HG02610 (cell line): ENCODE results near the gene CRTC1.

Experiments
- ATAC-seq: cut with Tn5 transposase; IDR thresholded peaks from one replicate; pipeline ENCODE4 v1.9.1; 2021; ENCODE audit warnings: mild to moderate bottlenecking, moderate library complexity; ENCODE audit not compliant: unreplicated experiment

CRTC1 gene

GRCh38 chr19:18780631-18781030 lies 97.2 kb downstream of the CRTC1 start:
- no peak for ATAC-seq

DNA sequence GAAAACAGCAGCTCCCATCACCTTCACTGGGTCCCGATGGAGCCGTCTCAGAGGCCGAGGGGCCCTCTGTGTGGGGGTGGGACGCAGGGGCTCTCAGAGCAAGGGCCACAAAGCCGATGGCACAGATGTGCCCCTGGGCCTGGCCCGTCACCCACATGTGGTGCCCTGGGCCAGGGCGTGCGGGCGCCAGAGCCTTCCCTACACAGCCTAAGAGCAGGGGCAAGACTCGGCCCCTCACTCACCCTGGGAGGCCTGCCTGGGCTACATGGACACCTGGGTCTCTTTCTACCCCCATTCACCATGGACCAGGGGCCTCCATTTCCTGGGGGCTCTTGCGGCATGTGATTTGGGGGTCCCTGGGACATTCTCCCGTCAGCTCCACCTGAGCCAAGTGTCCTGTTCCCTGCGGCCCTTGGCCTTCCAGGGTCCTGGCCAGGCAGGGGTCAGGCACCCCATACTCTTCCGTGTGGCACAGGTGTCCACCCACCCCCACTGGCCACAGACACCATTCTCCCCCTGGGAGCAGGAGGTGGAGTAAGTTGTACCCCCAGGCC lies 97.6 kb downstream of the CRTC1 start:
- ATAC-seq = no peak

DNA sequence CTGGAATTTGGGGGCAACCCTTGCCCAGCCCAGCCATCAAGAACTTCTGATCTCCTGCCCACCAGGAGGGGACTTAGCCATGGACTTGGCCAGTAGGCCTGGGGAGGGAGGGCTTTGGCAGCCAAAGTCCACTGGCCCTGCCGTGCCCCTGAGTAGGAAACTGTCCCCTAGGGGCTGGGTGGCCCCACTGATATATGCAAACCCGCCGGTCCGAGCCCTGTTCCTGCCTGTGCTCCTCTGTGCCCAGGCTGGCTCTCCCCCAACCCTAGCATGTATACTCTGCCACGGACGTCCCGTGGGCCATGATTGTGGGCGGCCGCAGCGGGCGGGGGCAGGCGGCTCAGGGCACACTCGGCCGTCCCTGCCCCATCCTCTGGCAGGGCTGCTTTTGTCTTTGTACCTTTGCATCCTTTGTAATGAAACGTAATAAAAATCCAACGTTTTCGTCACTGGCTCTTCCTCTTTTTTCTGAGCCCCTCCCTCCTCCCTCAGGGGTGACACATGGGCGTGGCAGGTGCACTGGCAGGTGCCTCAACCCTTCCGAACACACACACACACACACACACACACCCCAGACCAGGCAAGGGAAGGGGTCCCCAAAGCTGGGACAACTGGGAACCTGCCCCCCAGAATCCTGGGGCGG lies 98.5 kb downstream of the CRTC1 start:
- no peak for ATAC-seq

DNA sequence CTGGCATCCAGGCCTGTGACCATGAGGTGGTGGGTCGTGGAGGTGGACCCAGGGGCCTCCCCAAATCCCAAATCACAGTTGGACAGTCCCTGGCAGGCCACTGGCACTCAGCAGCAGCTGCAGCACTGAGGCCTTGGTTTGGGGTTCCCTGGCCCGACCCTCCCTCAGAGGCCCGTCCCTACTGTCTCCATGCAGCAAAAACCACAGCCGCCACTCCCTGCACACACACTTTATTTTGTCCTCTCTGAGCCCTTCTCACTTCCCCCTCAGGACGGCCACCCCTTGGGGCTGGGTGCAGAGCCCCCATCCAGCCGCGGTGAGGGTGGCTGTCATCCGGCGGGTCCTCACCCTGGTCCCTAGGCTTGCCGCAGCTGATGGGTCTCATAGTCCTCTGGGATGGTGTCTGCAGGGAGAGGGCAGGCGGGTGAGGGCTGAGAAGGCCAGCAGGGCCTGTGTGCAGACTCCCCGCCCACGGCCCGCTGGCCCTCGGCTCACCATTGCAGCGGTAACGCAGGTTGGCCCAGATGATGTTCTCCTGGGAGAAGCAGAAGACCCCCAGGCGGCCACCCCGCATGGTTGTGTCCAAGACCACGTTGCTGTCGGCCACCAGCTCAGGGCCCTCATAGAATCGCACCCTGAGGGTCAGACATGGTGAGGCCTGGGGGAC lies 99.2 kb downstream of the CRTC1 start:
- ATAC-seq = no peak

DNA sequence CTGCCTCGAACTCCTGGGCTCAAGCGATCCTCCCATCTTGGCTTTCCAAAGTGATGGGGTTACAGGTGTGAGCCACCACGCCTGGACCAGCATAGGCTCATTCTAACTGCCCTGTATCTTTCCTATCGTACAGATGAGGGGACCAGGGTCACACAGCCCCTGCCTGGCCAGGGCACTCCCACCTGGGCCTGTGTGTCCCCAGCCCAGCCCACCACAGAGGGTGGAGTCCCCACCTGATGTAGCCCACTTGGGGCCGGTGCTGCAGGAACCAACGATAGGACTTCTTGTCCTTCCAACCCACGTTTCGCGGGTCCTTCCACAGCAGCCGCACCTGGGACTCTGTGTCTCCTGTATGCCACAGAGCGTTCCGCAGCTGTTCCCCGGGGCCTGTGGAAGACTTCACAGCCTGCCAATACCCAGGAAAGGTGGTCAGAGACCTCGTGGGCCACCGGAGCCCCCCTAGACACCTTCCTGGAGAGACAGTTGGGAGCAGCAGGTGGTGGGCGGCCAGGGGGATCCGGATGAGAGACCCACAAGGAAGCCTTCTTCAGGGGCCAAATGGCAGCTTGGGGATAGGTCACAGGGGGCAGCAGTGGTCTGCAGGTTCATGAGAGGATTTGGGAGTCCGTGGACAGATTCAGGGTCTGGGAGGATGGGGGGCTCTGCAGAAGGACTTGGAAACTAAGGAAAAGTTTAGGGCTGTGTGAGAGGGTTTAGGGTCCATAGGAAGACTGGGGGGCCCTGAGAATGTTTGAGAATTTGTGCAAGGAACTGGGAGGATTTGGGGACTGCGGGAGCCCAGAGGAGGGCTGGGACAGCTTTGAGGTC lies 100.7 kb downstream of the CRTC1 start:
- no peak for ATAC-seq

DNA sequence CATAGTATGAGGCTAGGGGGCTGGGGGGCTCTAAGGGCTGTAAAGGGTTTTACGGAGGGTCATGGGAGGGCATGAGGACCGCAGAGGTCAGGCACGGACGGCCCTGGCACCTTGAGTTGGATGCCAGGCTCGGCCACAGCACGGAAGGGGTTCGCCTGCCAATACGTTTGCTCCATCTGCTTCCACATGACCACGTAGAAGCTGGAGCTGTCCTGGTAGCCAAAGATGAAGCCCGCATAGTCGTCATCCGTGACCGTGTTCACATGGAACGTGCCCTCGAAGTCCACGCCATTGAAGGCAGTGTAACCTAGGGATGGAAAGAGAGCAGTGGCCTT lies 101.3 kb downstream of the CRTC1 start:
- no peak for ATAC-seq

GRCh38 chr19:18785179-18786124 lies 102.0 kb downstream of the CRTC1 start:
- ATAC-seq = no peak

DNA sequence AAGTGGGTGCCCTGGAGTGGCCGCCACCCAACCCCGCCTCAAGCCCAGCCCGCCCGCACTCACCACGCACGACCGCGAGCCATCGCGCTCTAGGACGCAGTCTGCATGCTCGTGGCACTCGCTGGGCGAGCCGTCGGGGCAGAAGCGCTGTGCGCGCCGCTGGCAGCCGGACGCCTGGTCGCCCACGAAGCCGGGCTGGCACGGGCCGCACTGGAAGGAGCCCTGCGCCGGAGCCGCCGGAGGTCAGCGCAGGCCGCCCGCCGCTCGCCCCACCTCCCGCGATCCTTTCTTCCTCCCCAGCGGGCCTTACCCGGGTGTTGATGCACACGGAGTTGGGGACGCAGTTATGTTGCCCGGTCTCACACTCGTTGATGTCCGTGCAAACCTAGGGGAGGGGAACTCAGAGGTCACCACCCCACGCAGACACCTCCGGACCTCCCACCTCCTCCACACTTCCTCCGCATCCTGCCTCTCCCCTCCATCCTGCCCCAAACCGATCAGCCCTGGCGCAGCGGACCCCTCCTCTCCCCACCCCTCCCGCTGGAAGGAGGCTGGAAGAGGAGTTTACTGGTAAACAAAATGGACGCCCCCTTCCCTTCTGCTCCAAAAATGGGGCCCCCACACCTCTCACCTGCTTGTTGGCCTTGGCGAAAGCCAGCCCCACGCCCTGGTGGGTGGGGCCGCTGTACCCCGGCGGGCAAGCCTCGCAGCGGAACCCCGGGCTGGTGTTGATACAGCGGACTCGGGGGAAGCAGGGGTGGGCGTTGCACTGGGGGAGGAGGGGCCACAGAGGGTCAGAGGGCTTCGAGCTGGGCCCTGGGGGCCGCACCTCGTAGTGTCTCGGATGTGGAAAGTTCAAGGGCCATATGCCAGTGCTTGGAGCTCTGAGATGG lies 105.3 kb downstream of the CRTC1 start:
- no peak for ATAC-seq

DNA sequence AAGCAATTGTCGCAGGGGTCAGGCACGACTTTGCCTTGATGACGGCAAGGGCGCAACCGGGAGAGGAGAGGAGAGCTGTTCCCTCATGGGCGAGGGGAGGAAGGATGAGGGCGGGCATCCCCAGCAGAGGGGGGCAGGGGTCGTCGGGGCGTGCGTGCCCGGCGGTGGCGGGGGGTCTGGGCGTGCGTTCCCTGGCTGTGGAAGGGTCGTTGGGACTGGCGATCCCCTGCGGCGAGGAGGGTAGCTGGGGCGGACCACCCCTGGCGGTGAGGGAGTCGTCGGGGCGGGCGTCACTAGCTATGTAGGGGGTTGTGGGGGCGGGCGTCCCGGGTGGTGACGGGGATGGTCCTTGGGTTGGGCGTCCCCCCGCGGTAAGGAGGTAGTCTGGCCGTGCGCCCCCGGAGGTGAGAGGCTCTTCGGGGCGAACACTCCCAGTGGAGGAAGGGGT lies 106.0 kb downstream of the CRTC1 start:
- ATAC-seq = no peak

DNA sequence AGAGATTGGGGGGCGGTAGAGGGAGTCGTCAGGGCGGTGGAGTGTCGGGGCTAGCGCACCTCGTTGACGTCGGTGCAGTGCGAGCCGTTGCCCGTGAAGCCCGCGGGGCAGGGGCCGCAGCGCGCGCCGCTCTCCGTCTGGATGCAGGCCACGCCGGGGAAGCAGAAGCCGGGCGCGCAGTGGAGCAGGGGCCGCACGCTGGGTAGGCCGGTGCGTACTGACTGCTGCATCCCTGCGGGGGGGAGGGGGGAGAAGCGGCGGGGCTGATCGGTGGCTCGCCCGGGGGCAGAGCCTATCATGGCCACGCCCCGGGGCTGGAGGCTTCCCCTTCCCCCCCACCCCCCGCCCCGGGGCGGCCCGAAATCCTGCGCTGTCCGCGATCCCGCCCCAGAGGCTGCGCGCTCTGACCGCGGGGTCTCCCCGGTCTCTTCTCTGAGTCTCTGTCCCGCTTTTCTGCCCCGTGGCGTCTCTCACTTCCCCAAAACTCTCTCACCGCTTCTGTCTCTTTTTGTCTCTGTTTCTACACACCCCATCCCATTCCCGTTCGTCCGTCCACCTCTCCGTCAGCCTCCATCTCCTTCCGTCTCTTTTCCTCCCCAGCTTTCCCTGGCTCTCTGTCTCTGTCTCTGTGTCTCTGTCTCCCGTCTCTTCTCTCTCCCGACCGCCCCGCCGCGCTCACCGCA lies 106.5 kb downstream of the CRTC1 start:
- ATAC-seq = no peak

DNA sequence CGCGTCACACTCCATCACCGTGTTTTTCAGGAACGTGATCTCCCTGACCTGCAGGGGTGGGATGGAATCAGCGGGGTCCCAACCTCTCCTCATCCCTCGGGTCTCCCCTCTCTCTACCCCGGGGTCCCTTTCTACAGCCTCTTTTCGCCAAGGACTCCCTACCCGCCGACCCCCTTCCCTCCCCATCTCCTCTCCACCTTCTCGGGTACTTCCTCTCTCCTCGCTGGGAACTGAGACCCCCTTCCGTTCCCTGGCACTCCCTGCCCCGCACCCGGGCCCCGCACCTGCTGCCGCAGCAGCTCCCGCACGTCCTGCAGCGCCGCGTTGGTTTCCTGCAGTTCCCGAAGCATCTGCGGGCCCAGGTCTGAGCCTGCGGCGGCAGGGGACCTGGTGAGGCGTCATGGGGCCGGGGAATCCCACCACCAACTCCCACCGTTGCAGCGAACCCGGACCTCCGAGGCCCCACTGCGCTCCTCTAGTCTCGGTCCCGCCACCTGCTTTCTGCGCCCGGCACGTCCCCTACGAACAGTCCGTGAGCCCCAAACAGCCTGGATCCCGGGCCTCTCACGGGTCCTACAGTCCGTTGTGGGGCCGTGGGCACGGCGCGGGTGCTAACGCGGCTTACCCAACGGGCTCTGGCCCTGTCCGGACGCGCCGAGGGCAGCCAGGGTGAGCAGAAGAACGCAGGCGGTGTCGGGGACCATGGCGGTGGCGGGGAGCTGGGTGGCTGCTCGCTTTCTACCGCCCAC lies 107.3 kb downstream of the CRTC1 start, which contains the start of gene COMP:
COMP (minus strand) TSS at position 740 of the 749 bp plus-strand sequence; CDS start at position 704, 36 bp downstream.
- ATAC-seq = no peak

GRCh38 chr19:18791315-18791678 lies 107.8 kb downstream of the CRTC1 start:
- ATAC-seq = no peak

DNA sequence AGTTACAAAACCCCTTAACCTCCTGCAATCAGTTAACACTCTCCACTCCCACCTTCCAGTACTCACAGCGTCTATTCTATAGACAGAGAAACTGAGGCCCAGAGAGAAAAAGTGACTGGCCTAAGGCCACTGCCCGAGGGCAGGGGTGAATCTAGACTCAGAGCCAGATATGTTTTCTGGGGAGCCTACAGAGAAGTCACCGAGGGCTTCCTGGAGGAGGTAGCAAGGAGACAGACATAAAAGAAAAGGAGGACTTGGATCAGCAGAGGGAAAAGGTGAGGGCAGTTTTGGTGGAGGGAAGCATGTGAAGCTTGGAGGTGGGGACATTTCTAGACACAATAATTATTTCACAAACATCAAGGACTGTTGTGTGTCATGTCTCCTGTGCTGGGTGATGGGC lies 109.2 kb downstream of the CRTC1 start:
- no peak for ATAC-seq

DNA sequence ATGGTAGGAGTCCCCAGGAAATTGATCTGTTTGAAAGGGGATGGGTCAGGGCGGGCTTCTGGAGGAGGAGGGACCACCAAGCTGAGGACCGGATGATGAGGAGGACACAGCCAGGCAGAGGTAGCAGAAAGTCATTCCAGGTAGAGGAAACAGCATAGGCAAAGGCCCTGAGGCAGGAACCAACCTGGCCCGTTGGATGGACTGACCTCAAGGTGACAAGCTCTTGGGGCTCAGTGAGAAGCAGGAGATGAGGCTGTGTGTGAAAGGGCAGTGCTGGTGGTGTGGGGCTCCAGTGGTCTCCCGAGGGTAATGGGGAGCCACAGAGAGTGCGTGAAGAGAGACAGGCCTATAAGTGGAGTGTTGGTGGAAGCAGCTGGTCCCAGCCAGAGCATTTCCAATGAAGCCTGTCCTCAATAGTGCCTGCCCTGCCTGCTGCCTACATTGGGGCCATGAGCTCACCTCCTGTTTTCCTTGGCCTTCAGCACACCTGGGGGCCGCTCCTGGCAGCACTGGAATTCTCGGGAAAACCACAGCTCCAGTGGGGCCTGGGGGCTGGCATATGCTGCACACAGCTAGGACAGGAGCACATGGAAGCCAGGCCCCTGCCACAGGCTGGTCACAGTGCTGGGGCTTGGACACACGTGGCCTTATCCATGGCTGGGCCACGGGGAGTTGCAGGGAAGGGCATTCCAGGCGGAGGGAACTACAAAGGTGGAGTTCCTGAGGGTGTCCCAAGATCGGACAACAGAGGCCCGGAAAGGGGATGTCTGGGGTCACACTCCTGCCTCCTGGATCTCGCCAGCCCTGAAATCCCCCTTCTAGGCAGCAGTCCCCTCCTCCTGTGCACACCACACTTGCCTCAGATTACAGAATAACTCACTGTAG lies 109.9 kb downstream of the CRTC1 start:
- ATAC-seq = no peak

DNA sequence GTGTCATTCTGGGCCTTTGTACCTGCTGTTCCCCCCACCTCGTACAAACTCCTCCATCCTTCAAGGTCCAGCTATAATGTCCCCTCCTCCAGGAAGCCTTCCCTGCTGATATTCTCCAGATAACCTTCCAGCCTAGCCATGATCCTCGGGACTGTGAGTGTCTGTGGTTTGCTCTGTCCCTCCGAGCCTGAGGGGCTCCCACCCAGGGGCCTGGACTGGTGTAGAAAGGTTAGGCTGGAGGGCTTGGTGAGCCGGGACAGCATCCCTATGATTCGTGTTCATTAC lies 110.5 kb downstream of the CRTC1 start:
- no peak for ATAC-seq

- no peak for ATAC-seq
Observed at GRCh38 chr19:18794692-18795091, 111.2 kb downstream of the CRTC1 start.

DNA sequence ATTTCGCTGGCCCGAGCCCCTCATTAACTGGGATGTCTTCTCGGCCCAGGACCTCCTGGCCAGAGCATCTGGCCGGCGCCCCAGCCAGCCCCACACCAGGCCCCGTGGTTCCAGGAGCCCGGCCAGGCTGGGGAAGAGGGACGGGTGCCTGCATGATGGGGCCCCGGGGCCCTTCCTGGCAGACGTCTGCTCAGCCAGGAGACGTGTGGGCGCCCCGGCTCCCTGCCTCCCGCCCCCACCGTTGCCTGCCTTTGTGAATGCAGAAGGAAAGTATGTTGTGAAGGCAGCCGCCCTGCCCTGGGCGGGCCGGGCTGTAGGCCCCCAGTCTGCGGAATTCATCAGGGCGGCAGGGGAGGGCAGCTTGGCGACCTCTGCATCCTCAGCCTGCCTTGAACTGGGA lies 112.1 kb downstream of the CRTC1 start:
- ATAC-seq = no peak

DNA sequence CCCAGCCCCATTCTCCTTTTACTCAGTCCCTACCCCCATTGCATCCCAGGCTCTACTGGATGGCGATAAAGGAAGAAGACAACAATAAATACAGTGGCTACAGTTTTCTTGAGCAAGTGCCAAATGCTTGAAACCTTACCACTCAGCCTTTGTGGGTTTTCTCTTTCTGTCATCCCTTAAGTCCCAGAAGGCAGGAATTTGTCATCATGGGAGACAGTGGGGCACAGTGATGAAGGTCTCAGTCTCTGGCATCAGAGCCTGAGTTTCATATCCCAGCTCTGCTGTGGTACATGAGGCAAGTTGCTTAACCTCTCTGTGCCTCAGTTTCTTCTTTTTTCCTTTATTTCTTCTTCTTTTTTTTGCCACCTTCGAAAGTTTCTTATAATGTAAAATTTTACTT lies 112.8 kb downstream of the CRTC1 start:
- no peak for ATAC-seq
